Measurements from ENCODE around the gene PCDHA8. TPM values are rescaled to one million over a fixed set of nuclear protein-coding genes. Genes with fewer than 3 reads are reported as not detected.
A peak's percentile ranks its signal among the peaks of the same experiment; 100 is the strongest.

Gene PCDHA8
- total and polyA plus RNA-seq, 3 donors from 2014 or later, result 0.24 to 1.9 (median 1.2) TPM

GRCh38 chr5:140855772-140856674, 15.0 kb downstream of the PCDHA8 start, which contains the start of gene PCDHA10:
PCDHA10 (plus strand) TSS chr5:140855897; CDS start chr5:140856049, 152 bp downstream.
- Histone ChIP-seq H3K4me1 (no peaks in the 10 kb centered on the region), H3K27ac (no peak within 1 kb of the TSS), H3K9me3 (no peaks in the 10 kb centered on the region), H3K4me3 (peak within 1 kb of the TSS; percentile 36 to 38), H3K27me3 (no peaks in the 10 kb centered on the region), H3K36me3 (ENCODE audit: low read depth, missing control alignments) (no peaks in the 10 kb centered on the region)
- TF ChIP-seq POLR2A (IDR thresholded peaks at IDR 0.05), result no peak
- TF ChIP-seq, protein P1, sequence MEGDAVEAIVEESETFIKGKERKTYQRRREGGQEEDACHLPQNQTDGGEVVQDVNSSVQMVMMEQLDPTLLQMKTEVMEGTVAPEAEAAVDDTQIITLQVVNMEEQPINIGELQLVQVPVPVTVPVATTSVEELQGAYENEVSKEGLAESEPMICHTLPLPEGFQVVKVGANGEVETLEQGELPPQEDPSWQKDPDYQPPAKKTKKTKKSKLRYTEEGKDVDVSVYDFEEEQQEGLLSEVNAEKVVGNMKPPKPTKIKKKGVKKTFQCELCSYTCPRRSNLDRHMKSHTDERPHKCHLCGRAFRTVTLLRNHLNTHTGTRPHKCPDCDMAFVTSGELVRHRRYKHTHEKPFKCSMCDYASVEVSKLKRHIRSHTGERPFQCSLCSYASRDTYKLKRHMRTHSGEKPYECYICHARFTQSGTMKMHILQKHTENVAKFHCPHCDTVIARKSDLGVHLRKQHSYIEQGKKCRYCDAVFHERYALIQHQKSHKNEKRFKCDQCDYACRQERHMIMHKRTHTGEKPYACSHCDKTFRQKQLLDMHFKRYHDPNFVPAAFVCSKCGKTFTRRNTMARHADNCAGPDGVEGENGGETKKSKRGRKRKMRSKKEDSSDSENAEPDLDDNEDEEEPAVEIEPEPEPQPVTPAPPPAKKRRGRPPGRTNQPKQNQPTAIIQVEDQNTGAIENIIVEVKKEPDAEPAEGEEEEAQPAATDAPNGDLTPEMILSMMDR (IDR thresholded peaks at IDR 0.05), result peak; percentile 5 to 44 (median 39)
- 14 to 16% methylated on average over 38 to 44 of the region's 44 CpGs for WGBS, 2 donors
- intact Hi-C loops (cut with DNase I; ENCODE audit: low total_unique reads), result no loop called here
- no peak for DNase-seq

GRCh38 chr5:140857177-140857986, 16.4 kb downstream of the PCDHA8 start:
- no peaks in the 10 kb centered on the region for H3K9me3 ChIP-seq
- H3K4me1 ChIP-seq, result no peaks in the 10 kb centered on the region
- WGBS, 2 donors, result 37 to 48% methylated on average over 4 to 70 of the region's 94 CpGs

DNA sequence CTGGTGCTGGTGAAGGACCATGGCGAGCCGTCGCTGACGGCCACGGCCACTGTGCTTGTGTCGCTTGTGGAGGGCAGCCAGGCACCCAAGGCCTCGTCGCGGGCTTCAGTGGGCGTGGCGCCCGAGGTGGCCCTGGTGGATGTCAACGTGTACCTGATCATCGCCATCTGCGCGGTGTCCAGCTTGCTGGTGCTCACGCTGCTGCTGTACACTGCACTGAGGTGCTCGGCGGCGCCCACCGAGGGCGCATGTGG, 16.9 kb downstream of the PCDHA8 start:
- no peak overlapping the region for H3K4me3 ChIP-seq
- H3K9me3 ChIP-seq, result no peaks in the 10 kb centered on the region
- no peaks in the 10 kb centered on the region for H3K36me3 ChIP-seq (ENCODE audit: low read depth, missing control alignments)
- TF ChIP-seq, protein P1 (IDR thresholded peaks at IDR 0.05), result no peak
- no peak for TF ChIP-seq POLR2A (IDR thresholded peaks at IDR 0.05)
- no peak overlapping the region for H3K27ac ChIP-seq
- intact Hi-C loops (cut with DNase I; ENCODE audit: low total_unique reads), result no loop called here
- WGBS, 2 donors, result 30 to 60% methylated on average over 1 to 7 of the region's 22 CpGs
- no peaks in the 10 kb centered on the region for H3K4me1 ChIP-seq
- DNase-seq, result no peak
- H3K27me3 ChIP-seq, result no peaks in the 10 kb centered on the region

More at GRCh38 chr5:140857177-140857986, 16.4 kb downstream of the PCDHA8 start:
- intact Hi-C loops (cut with DNase I; ENCODE audit: low total_unique reads), result no loop called here
- no peak for DNase-seq
- no peak overlapping the region for H3K27ac ChIP-seq
- no peaks in the 10 kb centered on the region for H3K27me3 ChIP-seq
- H3K36me3 ChIP-seq (ENCODE audit: low read depth, missing control alignments), result no peaks in the 10 kb centered on the region
- TF ChIP-seq POLR2A (IDR thresholded peaks at IDR 0.05), result no peak
- TF ChIP-seq, protein P1 (IDR thresholded peaks at IDR 0.05), result no peak
- no peak overlapping the region for H3K4me3 ChIP-seq

DNA sequence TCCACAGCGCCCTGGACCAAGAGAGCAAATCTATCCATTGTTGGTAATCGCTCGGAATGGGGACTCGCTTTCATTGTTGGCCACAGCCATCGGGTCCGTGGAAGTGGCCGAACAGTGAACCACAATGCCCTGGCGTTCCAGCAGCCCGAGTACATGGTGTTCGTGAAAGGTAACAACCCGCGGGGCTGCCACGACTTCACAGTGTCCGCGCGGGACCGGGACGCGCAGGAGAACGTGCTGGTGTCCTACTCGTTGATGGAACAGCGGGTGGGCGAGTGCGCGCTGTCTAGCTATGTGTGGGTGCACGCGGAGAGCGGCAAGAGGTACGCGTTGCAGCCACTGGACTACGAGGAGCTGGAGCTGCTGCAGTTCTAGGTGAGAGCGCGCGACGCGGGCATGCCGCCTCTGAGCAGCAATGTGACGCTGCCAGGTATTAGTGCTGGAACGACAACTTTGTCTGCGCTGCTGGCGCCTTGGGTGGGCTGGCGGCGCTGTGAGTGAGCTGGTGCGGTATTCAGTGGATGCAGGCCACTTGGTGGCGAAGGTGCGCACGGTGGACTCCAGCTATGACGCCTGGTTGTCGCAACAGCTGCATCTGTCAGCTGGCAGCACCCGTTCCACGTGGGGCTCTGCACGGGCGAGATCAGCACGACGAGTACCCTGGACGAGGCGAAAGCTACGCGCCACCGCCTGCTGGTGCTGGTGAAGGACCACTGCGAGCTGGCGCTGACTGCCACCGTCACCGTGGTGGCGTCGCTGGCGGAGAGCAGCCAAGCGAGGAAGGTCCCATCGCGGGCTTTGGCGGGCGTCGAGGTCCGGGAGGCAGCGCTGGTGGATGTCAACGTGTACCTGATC, 21.7 kb downstream of the PCDHA8 start:
- no peak overlapping the region for H3K27ac ChIP-seq
- H3K9me3 ChIP-seq, result no peaks in the 10 kb centered on the region
- TF ChIP-seq, protein P1 (IDR thresholded peaks at IDR 0.05), result no peak
- TF ChIP-seq POLR2A (IDR thresholded peaks at IDR 0.05), result no peak
- no peaks in the 10 kb centered on the region for H3K36me3 ChIP-seq (ENCODE audit: low read depth, missing control alignments)
- no peaks in the 10 kb centered on the region for H3K4me1 ChIP-seq
- no peak overlapping the region for H3K4me3 ChIP-seq
- 33 to 35% methylated on average over 22 to 66 of the region's 76 CpGs for WGBS, 2 donors
- no peaks in the 10 kb centered on the region for H3K27me3 ChIP-seq
- intact Hi-C loops (cut with DNase I; ENCODE audit: low total_unique reads), result no loop called here
- no peak for DNase-seq

Data from testis (tissue), 3 donors.